Measurements from ENCODE around the gene DNAH14. TPM values are rescaled to one million over a fixed set of nuclear protein-coding genes. Genes with fewer than 3 reads are reported as not detected.
"Not testable (repeated sequence)": the region's sequence is repeated elsewhere in the genome, so short reads cannot be mapped to it uniquely, and the experiment has no call there.

The DNAH14 gene
- total and polyA plus RNA-seq, 5 donors = 3.4 to 10.1 (median 8.6) TPM

- intact Hi-C loops (cut with DNase I) = loop anchor here in 1 of 4 donors (10.0 kb wide), 1 partner anchor 656 kb away; no protein-coding TSS in a partner anchor
- H3K4me1 ChIP-seq (ENCODE audit: control insufficient read depth, insufficient read depth, low read length) = no peaks in the 10 kb centered on the region
- 30% methylated on average over 4 of the region's 4 CpGs for WGBS
- peak; percentile 61 to 80 for ATAC-seq
- H3K27me3 ChIP-seq (ENCODE audit: control insufficient read depth, insufficient read depth) = no peaks in the 10 kb centered on the region
- no peaks in the 10 kb centered on the region for H3K9me3 ChIP-seq (ENCODE audit: control insufficient read depth, low read length)
- DNase-seq = no peak
- no peak overlapping the region for H3K4me3 ChIP-seq (ENCODE audit: low read length)
- H3K27ac ChIP-seq (ENCODE audit: low read length) = no peak overlapping the region
Observed at GRCh38 chr1:225318706-225319575, 389.5 kb downstream of the DNAH14 start.

- DNase-seq (no peak), ATAC-seq (no peak)
- no peak overlapping the region for H3K4me3 ChIP-seq (ENCODE audit: low read length)
- no peaks in the 10 kb centered on the region for H3K27me3 ChIP-seq (ENCODE audit: control insufficient read depth, insufficient read depth)
- no peak overlapping the region for H3K27ac ChIP-seq (ENCODE audit: low read length)
- intact Hi-C loops (cut with DNase I) = loop anchor here in 2 of 4 donors (10.0 kb wide), 1 partner anchor 655 kb away; no protein-coding TSS in a partner anchor
- H3K4me1 ChIP-seq (ENCODE audit: control insufficient read depth, insufficient read depth, low read length) = no peaks in the 10 kb centered on the region
- H3K9me3 ChIP-seq (ENCODE audit: control insufficient read depth, low read length) = no peaks in the 10 kb centered on the region
Observed at GRCh38 chr1:225319871-225320270, 390.4 kb downstream of the DNAH14 start.

- Histone ChIP-seq H3K27ac (ENCODE audit: low read length) (no peak overlapping the region), H3K4me3 (ENCODE audit: low read length) (no peak overlapping the region), H3K9me3 (ENCODE audit: control insufficient read depth, low read length) (no peaks in the 10 kb centered on the region), H3K4me1 (ENCODE audit: control insufficient read depth, insufficient read depth, low read length) (no peaks in the 10 kb centered on the region), H3K27me3 (ENCODE audit: control insufficient read depth, insufficient read depth) (no peaks in the 10 kb centered on the region)
- DNase-seq = no peak
- WGBS = 91% methylated on average over 4 of the region's 4 CpGs
- no peak for ATAC-seq
- intact Hi-C loops (cut with DNase I) = loop anchor here in 1 of 4 donors (10.0 kb wide), 1 partner anchor 653 kb away; no protein-coding TSS in a partner anchor
Observed at GRCh38 chr1:225321784-225322183, 392.3 kb downstream of the DNAH14 start.

GRCh38 chr1:225329041-225329440, 399.6 kb downstream of the DNAH14 start:
- intact Hi-C loops (cut with DNase I) = loop anchor here in 1 of 4 donors (10.0 kb wide), 1 partner anchor 646 kb away; no protein-coding TSS in a partner anchor

GRCh38 chr1:225329996-225330395, 400.5 kb downstream of the DNAH14 start:
- H3K27ac ChIP-seq (ENCODE audit: low read length); H3K27me3 ChIP-seq (ENCODE audit: control insufficient read depth, insufficient read depth); H3K4me3 ChIP-seq (ENCODE audit: low read length); H3K9me3 ChIP-seq (ENCODE audit: control insufficient read depth, low read length); H3K4me1 ChIP-seq (ENCODE audit: control insufficient read depth, insufficient read depth, low read length); DNase-seq; ATAC-seq: not testable (repeated sequence)
- 71% methylated on average over 1 of the region's 1 CpG for WGBS
- intact Hi-C loops (cut with DNase I) = loop anchor here in 1 of 4 donors (10.0 kb wide), 1 partner anchor 645 kb away; no protein-coding TSS in a partner anchor

More at GRCh38 chr1:225329041-225329440, 399.6 kb downstream of the DNAH14 start:
- no peaks in the 10 kb centered on the region for H3K9me3 ChIP-seq (ENCODE audit: control insufficient read depth, low read length)
- no peak overlapping the region for H3K27ac ChIP-seq (ENCODE audit: low read length)
- ATAC-seq = no peak
- no peaks in the 10 kb centered on the region for H3K27me3 ChIP-seq (ENCODE audit: control insufficient read depth, insufficient read depth)
- no peak overlapping the region for H3K4me3 ChIP-seq (ENCODE audit: low read length)
- H3K4me1 ChIP-seq (ENCODE audit: control insufficient read depth, insufficient read depth, low read length) = no peaks in the 10 kb centered on the region
- no peak for DNase-seq

- ATAC-seq = no peak
- DNase-seq = no peak
- Histone ChIP-seq H3K4me3 (ENCODE audit: low read length) (no peak overlapping the region), H3K27me3 (ENCODE audit: control insufficient read depth, insufficient read depth) (no peaks in the 10 kb centered on the region), H3K4me1 (ENCODE audit: control insufficient read depth, insufficient read depth, low read length) (no peaks in the 10 kb centered on the region), H3K9me3 (ENCODE audit: control insufficient read depth, low read length) (no peaks in the 10 kb centered on the region), H3K27ac (ENCODE audit: low read length) (no peak overlapping the region)
- WGBS = 76% methylated on average over 1 of the region's 1 CpG
- intact Hi-C loops (cut with DNase I) = no loop called here
Observed at GRCh38 chr1:225332686-225333085, 403.2 kb downstream of the DNAH14 start.

- WGBS = 58% methylated on average over 18 of the region's 18 CpGs
- H3K4me1 ChIP-seq (ENCODE audit: control insufficient read depth, insufficient read depth, low read length); intact Hi-C loops (cut with DNase I); H3K4me3 ChIP-seq (ENCODE audit: low read length); ATAC-seq; DNase-seq; H3K27me3 ChIP-seq (ENCODE audit: control insufficient read depth, insufficient read depth); H3K9me3 ChIP-seq (ENCODE audit: control insufficient read depth, low read length); H3K27ac ChIP-seq (ENCODE audit: low read length): not testable (repeated sequence)
Observed at GRCh38 chr1:225335098-225335778, 405.8 kb downstream of the DNAH14 start.

GRCh38 chr1:225338545-225338944, 409.1 kb downstream of the DNAH14 start:
- no peaks in the 10 kb centered on the region for H3K9me3 ChIP-seq (ENCODE audit: control insufficient read depth, low read length)
- H3K27ac ChIP-seq (ENCODE audit: low read length) = no peak overlapping the region
- H3K27me3 ChIP-seq (ENCODE audit: control insufficient read depth, insufficient read depth) = no peaks in the 10 kb centered on the region
- DNase-seq (no peak), ATAC-seq (no peak)
- intact Hi-C loops (cut with DNase I) = no loop called here
- H3K4me3 ChIP-seq (ENCODE audit: low read length) = no peak overlapping the region
- no peaks in the 10 kb centered on the region for H3K4me1 ChIP-seq (ENCODE audit: control insufficient read depth, insufficient read depth, low read length)
- WGBS = 85% methylated on average over 3 of the region's 3 CpGs

GRCh38 chr1:225341642-225342041, 412.2 kb downstream of the DNAH14 start:
- peaks cover 2% of the 10 kb centered on the region for H3K27me3 ChIP-seq (ENCODE audit: control insufficient read depth, insufficient read depth)
- intact Hi-C loops (cut with DNase I) = no loop called here

GRCh38 chr1:225342695-225343094, 413.2 kb downstream of the DNAH14 start:
- H3K27ac ChIP-seq (ENCODE audit: low read length) = no peak overlapping the region
- H3K9me3 ChIP-seq (ENCODE audit: control insufficient read depth, low read length) = no peaks in the 10 kb centered on the region
- DNase-seq = no peak
- no peaks in the 10 kb centered on the region for H3K4me1 ChIP-seq (ENCODE audit: control insufficient read depth, insufficient read depth, low read length)
- no peak for ATAC-seq
- intact Hi-C loops (cut with DNase I) = no loop called here
- H3K4me3 ChIP-seq (ENCODE audit: low read length) = no peak overlapping the region
- 69% methylated on average over 7 of the region's 7 CpGs for WGBS
- H3K27me3 ChIP-seq (ENCODE audit: control insufficient read depth, insufficient read depth) = peaks cover 2% of the 10 kb centered on the region

More at GRCh38 chr1:225341642-225342041, 412.2 kb downstream of the DNAH14 start:
- Histone ChIP-seq H3K4me3 (ENCODE audit: low read length) (no peak overlapping the region), H3K4me1 (ENCODE audit: control insufficient read depth, insufficient read depth, low read length) (no peaks in the 10 kb centered on the region), H3K27ac (ENCODE audit: low read length) (no peak overlapping the region), H3K9me3 (ENCODE audit: control insufficient read depth, low read length) (no peaks in the 10 kb centered on the region)
- ATAC-seq (no peak), DNase-seq (no peak)
- WGBS = 96% methylated on average over 3 of the region's 3 CpGs

- Histone ChIP-seq H3K27ac (ENCODE audit: low read length) (no peak overlapping the region), H3K9me3 (ENCODE audit: control insufficient read depth, low read length) (no peaks in the 10 kb centered on the region), H3K4me1 (ENCODE audit: control insufficient read depth, insufficient read depth, low read length) (no peaks in the 10 kb centered on the region), H3K4me3 (ENCODE audit: low read length) (no peak overlapping the region), H3K27me3 (ENCODE audit: control insufficient read depth, insufficient read depth) (peaks cover 2% of the 10 kb centered on the region)
- DNase-seq (no peak), ATAC-seq (no peak)
- intact Hi-C loops (cut with DNase I) = no loop called here
Observed at GRCh38 chr1:225343618-225344017, 414.1 kb downstream of the DNAH14 start.
